ENCODE measurements around the gene AHCYL2. TPM values are rescaled to one million over a fixed set of nuclear protein-coding genes. Genes with fewer than 3 reads are reported as not detected.
"Not testable (repeated sequence)": the region's sequence is repeated elsewhere in the genome, so short reads cannot be mapped to it uniquely, and the experiment has no call there.

AHCYL2 gene
- total RNA-seq, 1 donor from 2014 or later = 39.3 TPM

DNA sequence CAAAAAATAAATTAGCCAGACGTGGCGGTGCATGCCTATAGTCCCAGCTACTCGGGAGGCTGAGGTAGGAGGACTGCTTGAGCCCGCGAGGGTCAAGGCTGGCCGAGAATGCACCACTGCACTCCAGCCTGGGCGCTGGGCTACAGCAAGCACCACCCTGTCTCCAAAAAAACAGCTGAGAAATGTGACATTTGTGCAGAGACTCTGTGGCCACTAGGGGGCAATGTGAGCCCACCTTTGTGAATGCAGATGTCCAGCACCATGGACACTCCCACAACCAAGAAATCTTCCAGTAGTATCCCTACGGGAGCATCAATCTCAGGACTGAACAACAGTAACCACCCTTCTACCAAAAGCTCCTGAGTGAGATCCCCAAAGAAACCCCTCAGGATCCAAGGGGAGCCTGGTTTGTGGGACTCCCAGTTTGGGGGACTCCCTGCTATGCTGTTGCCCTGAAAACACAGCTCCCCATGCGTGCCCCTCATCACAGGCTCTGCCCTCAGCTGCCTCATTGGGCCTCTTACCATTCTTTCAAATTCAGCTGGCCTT lies 6.2 kb upstream of the AHCYL2 start:
- H3K36me3 Mint-ChIP-seq = peaks cover 17% of the 10 kb centered on the region
- Histone ChIP-seq H3K27me3 (no peaks in the 10 kb centered on the region), H3K4me3 (no peak overlapping the region), H3K27ac (no peak overlapping the region), H3K9me3 (ENCODE audit: low read depth) (no peaks in the 10 kb centered on the region), H3K79me2 (ENCODE audit: low read depth) (no peaks in the 10 kb centered on the region), H3K4me1 (peaks cover 3% of the 10 kb centered on the region), H3K9ac (no peak overlapping the region), H3F3A (ENCODE audit: low read depth) (peaks cover 10% of the 10 kb centered on the region), H2AFZ (replicated peaks) (peak overlapping the region; percentile 58), H4K20me1 (ENCODE audit: low read depth) (no peaks in the 10 kb centered on the region), H3K36me3 (no peaks in the 10 kb centered on the region), H3K4me2 (no peak overlapping the region)
- H3K4me1 Mint-ChIP-seq = peaks cover 20% of the 10 kb centered on the region
- peak; percentile 94 for DNase-seq (ENCODE audit: low spot score)
- H3K27ac Mint-ChIP-seq = no peak overlapping the region
- H3K9me3 Mint-ChIP-seq = peaks cover 7% of the 10 kb centered on the region
- H3K27me3 Mint-ChIP-seq (ENCODE audit: insufficient read depth, low read depth) = peaks cover 6% of the 10 kb centered on the region
- peak; percentile 95 for TF ChIP-seq CTCF (IDR thresholded peaks at IDR 0.05)
- no peak for TF ChIP-seq EZH2 (IDR thresholded peaks at IDR 0.05)
- TF ChIP-seq EZH2phosphoT487 (IDR thresholded peaks at IDR 0.05) = no peak
- no peak overlapping the region for H3K4me3 Mint-ChIP-seq

DNA sequence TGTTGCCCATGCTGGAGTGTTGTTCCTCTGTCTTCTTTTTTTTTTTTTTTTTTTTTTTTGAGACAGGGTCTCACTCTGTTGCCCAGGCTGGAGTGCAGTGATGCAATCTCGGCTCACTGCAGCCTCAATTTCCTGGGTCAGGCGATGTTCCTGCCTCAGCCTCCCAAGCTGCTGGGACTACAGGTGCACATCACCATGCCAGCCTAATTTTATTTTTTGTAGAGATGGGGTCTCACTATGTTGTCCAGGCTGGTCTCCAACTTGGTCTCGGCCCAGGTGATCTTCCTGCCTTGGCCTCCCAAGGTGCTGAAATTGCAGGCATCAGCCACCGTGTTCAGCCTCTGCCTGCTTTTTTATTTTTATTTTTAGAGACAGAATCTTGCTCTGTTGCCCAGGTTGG lies 5.7 kb upstream of the AHCYL2 start:
- H3F3A ChIP-seq (ENCODE audit: low read depth) = peaks cover 11% of the 10 kb centered on the region
- H3K4me3 ChIP-seq; H3K27ac Mint-ChIP-seq; H3K27ac ChIP-seq; H3K4me1 ChIP-seq; H3K27me3 ChIP-seq; H3K9me3 Mint-ChIP-seq; H3K4me3 Mint-ChIP-seq; H2AFZ ChIP-seq (replicated peaks); H3K9me3 ChIP-seq (ENCODE audit: low read depth); DNase-seq (ENCODE audit: low spot score); H3K4me2 ChIP-seq; H3K9ac ChIP-seq; H3K79me2 ChIP-seq (ENCODE audit: low read depth); H3K36me3 ChIP-seq; H4K20me1 ChIP-seq (ENCODE audit: low read depth); H3K27me3 Mint-ChIP-seq (ENCODE audit: insufficient read depth, low read depth): not testable (repeated sequence)
- Mint-ChIP-seq H3K4me1 (peaks cover 18% of the 10 kb centered on the region), H3K36me3 (peaks cover 12% of the 10 kb centered on the region)

DNA sequence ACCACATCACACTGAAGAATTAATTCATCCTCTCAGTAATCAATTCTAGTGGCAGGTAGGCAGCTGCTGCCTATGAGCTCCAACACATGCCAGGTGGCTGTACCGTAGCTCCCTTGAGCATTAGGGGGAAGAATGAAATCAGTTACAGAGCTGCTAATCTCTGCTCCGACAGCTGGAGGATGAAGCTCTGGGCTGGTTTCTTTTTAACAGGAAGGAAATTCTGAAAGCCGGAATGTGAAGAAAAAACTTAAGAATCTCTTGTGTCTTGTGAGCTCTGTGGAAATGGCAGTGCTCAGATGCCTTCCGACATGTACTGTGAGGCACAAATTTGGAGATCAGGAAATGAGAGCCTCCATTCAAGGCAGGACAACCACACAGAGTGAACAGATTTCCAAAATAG lies 2.8 kb upstream of the AHCYL2 start:
- Histone ChIP-seq H3F3A (ENCODE audit: low read depth) (peaks cover 32% of the 10 kb centered on the region), H3K79me2 (ENCODE audit: low read depth) (peaks cover 18% of the 10 kb centered on the region), H3K36me3 (no peaks in the 10 kb centered on the region), H3K4me2 (no peak overlapping the region), H3K9ac (no peak overlapping the region), H4K20me1 (ENCODE audit: low read depth) (peaks cover 4% of the 10 kb centered on the region), H3K4me1 (peaks cover 14% of the 10 kb centered on the region), H3K4me3 (no peak overlapping the region), H3K27ac (no peak overlapping the region), H3K27me3 (no peaks in the 10 kb centered on the region), H3K9me3 (ENCODE audit: low read depth) (no peaks in the 10 kb centered on the region), H2AFZ (replicated peaks) (no peak overlapping the region)
- no peak for DNase-seq (ENCODE audit: low spot score)
- Mint-ChIP-seq H3K27ac (peak overlapping the region; percentile 83), H3K36me3 (peaks cover 4% of the 10 kb centered on the region), H3K4me1 (peaks cover 28% of the 10 kb centered on the region), H3K4me3 (no peak overlapping the region), H3K9me3 (no peaks in the 10 kb centered on the region), H3K27me3 (ENCODE audit: insufficient read depth, low read depth) (peaks cover 9% of the 10 kb centered on the region)
- TF ChIP-seq EZH2phosphoT487 (IDR thresholded peaks at IDR 0.05) (no peak), CTCF (IDR thresholded peaks at IDR 0.05) (no peak), EZH2 (IDR thresholded peaks at IDR 0.05) (no peak)

GRCh38 chr7:129225206-129225930 lies 538 bp downstream of the AHCYL2 start:
- Mint-ChIP-seq H3K36me3 (peaks cover 2% of the 10 kb centered on the region), H3K9me3 (no peaks in the 10 kb centered on the region), H3K4me3 (peak overlapping the region; percentile 92), H3K4me1 (peaks cover 37% of the 10 kb centered on the region), H3K27me3 (ENCODE audit: insufficient read depth, low read depth) (peaks cover 4% of the 10 kb centered on the region), H3K27ac (peak overlapping the region; percentile 74)
- Histone ChIP-seq H3K9ac (peak overlapping the region; percentile 14), H3K4me1 (peaks cover 13% of the 10 kb centered on the region), H3K4me3 (peak overlapping the region; percentile 75), H3F3A (ENCODE audit: low read depth) (peaks cover 32% of the 10 kb centered on the region), H4K20me1 (ENCODE audit: low read depth) (peaks cover 26% of the 10 kb centered on the region), H2AFZ (replicated peaks) (peak overlapping the region; percentile 51), H3K79me2 (ENCODE audit: low read depth) (peaks cover 51% of the 10 kb centered on the region), H3K4me2 (peak overlapping the region; percentile 89), H3K27ac (peak overlapping the region; percentile 27), H3K36me3 (no peaks in the 10 kb centered on the region), H3K9me3 (ENCODE audit: low read depth) (no peaks in the 10 kb centered on the region), H3K27me3 (no peaks in the 10 kb centered on the region)
- TF ChIP-seq EZH2 (IDR thresholded peaks at IDR 0.05) (no peak), CTCF (IDR thresholded peaks at IDR 0.05) (no peak), EZH2phosphoT487 (IDR thresholded peaks at IDR 0.05) (no peak)
- peak; percentile 77 for DNase-seq (ENCODE audit: low spot score)
